Neuronal stem cell (in vitro differentiated cells): ENCODE measurements around the gene PLXND1.

Experiments
- DNase-seq: peaks from one replicate; pipeline ENCODE4 v3.0.0-alpha.2; 2013; ENCODE audit warnings: low spot score
- H2AFZ ChIP-seq: one replicate; pipeline ENCODE4 v1.6.1; 2013; ENCODE audit warnings: mild to moderate bottlenecking, low read length, inconsistent platforms
- H2AK5ac ChIP-seq: 2 replicates; pipeline ENCODE4 v1.6.1; 2013; ENCODE audit warnings: low read depth, mild to moderate bottlenecking, inconsistent platforms, low read length, moderate library complexity, mixed read lengths
- H2BK120ac ChIP-seq: 2 replicates; pipeline ENCODE4 v1.6.1; 2013; ENCODE audit warnings: low read depth, mild to moderate bottlenecking, inconsistent platforms, low read length, moderate library complexity, mixed read lengths
- H2BK12ac ChIP-seq: one replicate; pipeline ENCODE4 v1.6.1; 2013; ENCODE audit warnings: low read length, inconsistent platforms
- H2BK15ac ChIP-seq: 2 replicates; pipeline ENCODE4 v1.6.1; 2013; ENCODE audit warnings: mild to moderate bottlenecking, low read length, inconsistent platforms, mixed read lengths
- H2BK5ac ChIP-seq: one replicate; pipeline ENCODE4 v1.6.1; 2013; ENCODE audit warnings: inconsistent platforms, mild to moderate bottlenecking, low read length, moderate library complexity
- H3K14ac ChIP-seq: one replicate; pipeline ENCODE4 v1.6.1; 2013; ENCODE audit warnings: low read length, inconsistent platforms
- H3K18ac ChIP-seq: 2 replicates; pipeline ENCODE4 v1.6.1; 2013; ENCODE audit warnings: low read length, inconsistent platforms
- H3K23ac ChIP-seq: 2 replicates; pipeline ENCODE4 v1.6.1; 2013; ENCODE audit warnings: low read depth, mild to moderate bottlenecking, mixed read lengths, low read length, inconsistent platforms; ENCODE audit not compliant: poor library complexity
- H3K27ac ChIP-seq: replicated peaks from 3 replicates; pipeline ENCODE4 v1.5.1; 2013; ENCODE audit warnings: low read length, inconsistent platforms
- H3K27me3 ChIP-seq, 3 experiments: 2 replicates each; pipeline ENCODE4 v1.6.1; 2013; ENCODE audit warnings: low read length in 3 of 3, mild to moderate bottlenecking in 2 of 3, inconsistent platforms in 1 of 3, low read depth in 1 of 3, mixed read lengths in 1 of 3, moderate library complexity in 1 of 3; ENCODE audit not compliant: control insufficient read depth in 3 of 3, insufficient read depth in 3 of 3
- H3K36me3 ChIP-seq, 2 donors: replicated peaks in 1 of 2; 2 replicates each; pipeline ENCODE4 v1.6.1; 2013; ENCODE audit warnings: low read length in 2 of 2; ENCODE audit not compliant: control insufficient read depth in 2 of 2, insufficient read depth in 2 of 2
- H3K4ac ChIP-seq: 2 replicates; pipeline ENCODE4 v1.6.1; 2013; ENCODE audit warnings: inconsistent platforms, mild to moderate bottlenecking, low read length, moderate library complexity
- H3K4me1 ChIP-seq, 2 donors: 1 replicate in 1 of 2; 2 replicates in 1 of 2; pipeline ENCODE4 v1.6.1; 2013; ENCODE audit warnings: low read length in 2 of 2, low read depth in 1 of 2; ENCODE audit not compliant: control insufficient read depth in 2 of 2, insufficient read depth in 1 of 2
- H3K4me2 ChIP-seq: one replicate; pipeline ENCODE4 v1.6.1; 2013; ENCODE audit warnings: mild to moderate bottlenecking, low read length, inconsistent platforms; ENCODE audit not compliant: insufficient read depth, poor library complexity, severe bottlenecking
- H3K4me3 ChIP-seq, 2 donors: 2 replicates each; pipeline ENCODE4 v1.5.1; 2013; ENCODE audit warnings: low read length in 2 of 2, mild to moderate bottlenecking in 2 of 2, inconsistent platforms in 1 of 2, moderate library complexity in 1 of 2
- H3K79me1 ChIP-seq: one replicate; pipeline ENCODE4 v1.6.1; 2013; ENCODE audit warnings: low read depth, mild to moderate bottlenecking, inconsistent platforms, low read length, moderate library complexity
- H3K9ac ChIP-seq: one replicate; pipeline ENCODE4 v1.6.1; 2013; ENCODE audit warnings: mild to moderate bottlenecking, low read depth, low read length, inconsistent platforms; ENCODE audit not compliant: poor library complexity
- H3K9me3 ChIP-seq, 2 donors: replicated peaks in 1 of 2; 2 replicates each; pipeline versions ENCODE3 to v1.6.1; 2013; ENCODE audit warnings: low read length in 2 of 2, mild to moderate bottlenecking in 2 of 2, inconsistent platforms in 1 of 2, low read depth in 1 of 2, mixed read lengths in 1 of 2, moderate library complexity in 1 of 2; ENCODE audit not compliant: control insufficient read depth in 2 of 2, insufficient read depth in 1 of 2
- H4K8ac ChIP-seq: one replicate; pipeline ENCODE4 v1.6.1; 2013; ENCODE audit warnings: low read depth, mild to moderate bottlenecking, inconsistent platforms, low read length, moderate library complexity
- H4K91ac ChIP-seq: one replicate; pipeline ENCODE4 v1.6.1; 2013; ENCODE audit warnings: low read length, low read depth, mild to moderate bottlenecking, inconsistent platforms; ENCODE audit not compliant: poor library complexity
- WGBS, 2 donors: extraction: QIAGEN DNeasy Blood & Tissue Kit; methylation state at CpG; one replicate each; pipeline ENCODE4 v1.1.7; 2013; ENCODE audit warnings: missing lambda C conversion rate in 2 of 2, mixed read lengths in 1 of 2; ENCODE audit not compliant: insufficient read length in 2 of 2, insufficient replicate concordance in 1 of 2; ENCODE audit errors: extremely low coverage in 2 of 2; 5-methylcytosine and 5-hydroxymethylcytosine counted together

PLXND1 gene

GRCh38 chr3:129592381-129593131 is 13.9 kb downstream of the PLXND1 start:
- no CpG with 5 or more reads among the region's 26 CpGs for WGBS, 2 donors
- H2AK5ac ChIP-seq, result peak overlapping the region; percentile 91
- no peaks in the 10 kb centered on the region for H3K36me3 ChIP-seq
- H2BK15ac ChIP-seq, result no peak overlapping the region
- H3K14ac ChIP-seq, result no peak overlapping the region
- H3K4me1 ChIP-seq, result peaks cover 38 to 72% of the 10 kb centered on the region in 2 donors
- H3K23ac ChIP-seq, result peak overlapping the region; percentile 3
- no peak overlapping the region for H3K4ac ChIP-seq
- no peak overlapping the region for H3K27ac ChIP-seq
- H2BK5ac ChIP-seq, result peak overlapping the region; percentile 44
- H3K4me3 ChIP-seq, result peak overlapping the region in 1 of 2 donors; percentile 22
- H2AFZ ChIP-seq, result peak overlapping the region; percentile 70
- no peak overlapping the region for H3K4me2 ChIP-seq
- H3K9me3 ChIP-seq, result no peaks in the 10 kb centered on the region
- H3K9ac ChIP-seq, result no peak overlapping the region
- H3K79me1 ChIP-seq, result no peaks in the 10 kb centered on the region
- no peak overlapping the region for H4K8ac ChIP-seq
- H3K18ac ChIP-seq, result peak overlapping the region; percentile 79
- no peak overlapping the region for H4K91ac ChIP-seq
- peak overlapping the region; percentile 67 for H2BK12ac ChIP-seq
- H2BK120ac ChIP-seq, result no peak overlapping the region
- H3K27me3 ChIP-seq, result no peaks in the 10 kb centered on the region
- DNase-seq, result no peak

- no peak overlapping the region for H3K23ac ChIP-seq
- H3K27ac ChIP-seq, result no peak overlapping the region
- H3K4ac ChIP-seq, result no peak overlapping the region
- H4K91ac ChIP-seq, result no peak overlapping the region
- H3K4me3 ChIP-seq, result peak overlapping the region in 1 of 2 donors; percentile 22
- peak overlapping the region; percentile 34 for H2BK15ac ChIP-seq
- no peak for DNase-seq
- H3K9me3 ChIP-seq, result no peaks in the 10 kb centered on the region
- H2BK12ac ChIP-seq, result no peak overlapping the region
- no peak overlapping the region for H2BK120ac ChIP-seq
- no peak overlapping the region for H2AFZ ChIP-seq
- H4K8ac ChIP-seq, result no peak overlapping the region
- no peaks in the 10 kb centered on the region for H3K79me1 ChIP-seq
- no peak overlapping the region for H3K9ac ChIP-seq
- peak overlapping the region; percentile 33 for H3K14ac ChIP-seq
- no CpG with 5 or more reads among the region's 8 CpGs for WGBS, 2 donors
- no peaks in the 10 kb centered on the region for H3K36me3 ChIP-seq
- peak overlapping the region; percentile 44 for H2BK5ac ChIP-seq
- H3K18ac ChIP-seq, result peak overlapping the region; percentile 94
- no peaks in the 10 kb centered on the region for H3K27me3 ChIP-seq
- peak overlapping the region; percentile 43 for H2AK5ac ChIP-seq
- H3K4me2 ChIP-seq, result no peak overlapping the region
- peaks cover 35 to 66% of the 10 kb centered on the region in 2 donors for H3K4me1 ChIP-seq
Measured at GRCh38 chr3:129591932-129592331, 14.5 kb downstream of the PLXND1 start.

DNA sequence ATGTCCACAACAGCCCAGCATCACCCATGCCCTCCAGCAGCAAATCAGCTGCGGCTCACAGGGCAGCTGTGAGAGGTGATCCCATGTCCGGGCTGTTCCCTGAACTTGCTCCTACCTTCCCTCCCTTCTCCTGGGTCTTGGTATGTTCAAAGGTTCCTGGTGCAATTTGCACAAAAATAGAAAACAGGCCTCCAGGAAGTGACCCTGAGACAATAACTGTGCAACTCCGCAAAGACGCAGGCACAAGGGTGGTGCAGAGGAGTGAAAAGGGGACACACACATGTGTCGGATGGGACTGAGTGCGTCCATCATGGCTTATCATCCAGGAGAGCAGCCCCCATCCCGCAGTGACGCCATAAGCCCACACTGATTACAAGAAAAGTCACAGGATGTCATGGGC is 16.3 kb downstream of the PLXND1 start:
- no peak overlapping the region for H2BK5ac ChIP-seq
- H3K27me3 ChIP-seq, result no peaks in the 10 kb centered on the region
- no peak overlapping the region for H3K4me2 ChIP-seq
- H3K36me3 ChIP-seq, result peaks cover 0 to 9% of the 10 kb centered on the region in 2 donors
- no peak overlapping the region for H4K91ac ChIP-seq
- no peak overlapping the region for H2AK5ac ChIP-seq
- no CpG with 5 or more reads among the region's 8 CpGs for WGBS, 2 donors
- no peak overlapping the region for H3K27ac ChIP-seq
- no peak overlapping the region for H3K4ac ChIP-seq
- H2BK15ac ChIP-seq, result no peak overlapping the region
- no peak overlapping the region for H3K4me3 ChIP-seq
- no peak overlapping the region for H3K18ac ChIP-seq
- peaks cover 24 to 55% of the 10 kb centered on the region in 2 donors for H3K4me1 ChIP-seq
- no peak overlapping the region for H3K23ac ChIP-seq
- H2BK12ac ChIP-seq, result no peak overlapping the region
- H3K79me1 ChIP-seq, result no peaks in the 10 kb centered on the region
- H4K8ac ChIP-seq, result no peak overlapping the region
- H2BK120ac ChIP-seq, result no peak overlapping the region
- no peak for DNase-seq
- peak overlapping the region; percentile 49 for H2AFZ ChIP-seq
- no peaks in the 10 kb centered on the region for H3K9me3 ChIP-seq
- no peak overlapping the region for H3K9ac ChIP-seq
- no peak overlapping the region for H3K14ac ChIP-seq

- Histone ChIP-seq H2BK5ac (no peak overlapping the region), H4K91ac (no peak overlapping the region), H3K27ac (no peak overlapping the region), H4K8ac (no peak overlapping the region), H2BK12ac (no peak overlapping the region), H3K18ac (no peak overlapping the region), H3K36me3 (peaks cover 0 to 23% of the 10 kb centered on the region in 2 donors), H3K4me2 (no peak overlapping the region), H3K4ac (no peak overlapping the region), H2AFZ (no peak overlapping the region), H3K4me3 (no peak overlapping the region), H3K23ac (no peak overlapping the region), H3K14ac (no peak overlapping the region), H2BK15ac (no peak overlapping the region), H3K27me3 (no peaks in the 10 kb centered on the region), H2BK120ac (no peak overlapping the region), H3K79me1 (no peaks in the 10 kb centered on the region), H3K9ac (no peak overlapping the region), H3K9me3 (no peaks in the 10 kb centered on the region), H3K4me1 (peaks cover 8 to 30% of the 10 kb centered on the region in 2 donors), H2AK5ac (no peak overlapping the region)
- WGBS, 2 donors, result no CpG with 5 or more reads among the region's 10 CpGs
- no peak for DNase-seq
Measured at GRCh38 chr3:129587566-129588210, 18.8 kb downstream of the PLXND1 start.
